ENCODE data around the gene FSD2. TPM values are rescaled to one million over a fixed set of nuclear protein-coding genes. Genes with fewer than 3 reads are reported as not detected.

Gene FSD2
- total and polyA plus RNA-seq, 2 of the 8 experiments (the other 6 are each of a cell fraction or from before 2014, with no cell fraction given) = 0.02 TPM; not detected in 1

DNA sequence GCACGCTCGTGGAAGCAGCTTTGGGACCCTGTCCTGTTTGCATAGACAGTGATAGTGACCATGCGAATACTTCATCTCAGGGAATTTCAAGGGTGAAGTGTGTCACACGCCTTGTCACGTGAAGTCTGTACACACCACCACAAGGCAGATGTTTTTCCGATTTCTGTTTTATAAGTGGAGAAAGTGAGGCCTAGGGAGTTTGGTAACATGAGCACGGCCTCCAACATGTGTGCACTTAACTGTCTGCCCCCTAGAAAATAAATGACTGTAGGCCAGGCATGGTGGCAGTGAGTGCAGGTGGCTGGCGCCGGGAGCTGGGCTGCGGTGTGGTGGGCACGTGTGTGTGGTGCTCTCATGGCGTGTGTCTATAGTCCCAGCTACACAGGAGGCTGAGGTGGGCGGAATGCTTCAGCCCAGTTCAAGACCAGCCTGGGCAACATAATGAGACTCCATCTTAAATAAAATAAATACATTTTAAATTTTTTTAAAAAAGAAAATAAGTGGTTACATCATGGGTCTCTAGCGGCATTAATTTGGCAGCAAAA is 45.5 kb upstream of the FSD2 start (continued):
- TF ChIP-seq TBP (IDR thresholded peaks at IDR 0.05; ENCODE audit: low read depth, low read length) = no peak
- no peak for TF ChIP-seq NANOG (IDR thresholded peaks at IDR 0.05; ENCODE audit: insufficient read depth, low read depth, low read length, poor library complexity, severe bottlenecking)
- TF ChIP-seq CHD1 (IDR thresholded peaks at IDR 0.05; ENCODE audit: low read depth, low read length) = no peak
- TF ChIP-seq CEBPB (IDR thresholded peaks at IDR 0.05; ENCODE audit: low read depth, low read length) = no peak
